OCI-LY1 (cell line): ENCODE results near the gene CRYGA.

Experiments
- EZH2 ChIP-seq: fragments of 200-600 bp; sonication (generic), shearing (Covaris generic); IDR thresholded peaks from 2 replicates; pipeline ENCODE4 v1.8.0; 2017; ENCODE audit warnings: borderline replicate concordance, mixed run types, mild to moderate bottlenecking, antibody characterized with exemption, low read length, moderate library complexity, mixed read lengths
- TF ChIP-seq, protein P1 (sequence below): fragments of 200-600 bp; sonication (generic), shearing (Covaris generic); IDR thresholded peaks from 2 replicates; pipeline ENCODE4 v1.5.1; 2017; ENCODE audit warnings: mild to moderate bottlenecking, antibody characterized with exemption, low read length, moderate library complexity, mixed read lengths

DNA sequence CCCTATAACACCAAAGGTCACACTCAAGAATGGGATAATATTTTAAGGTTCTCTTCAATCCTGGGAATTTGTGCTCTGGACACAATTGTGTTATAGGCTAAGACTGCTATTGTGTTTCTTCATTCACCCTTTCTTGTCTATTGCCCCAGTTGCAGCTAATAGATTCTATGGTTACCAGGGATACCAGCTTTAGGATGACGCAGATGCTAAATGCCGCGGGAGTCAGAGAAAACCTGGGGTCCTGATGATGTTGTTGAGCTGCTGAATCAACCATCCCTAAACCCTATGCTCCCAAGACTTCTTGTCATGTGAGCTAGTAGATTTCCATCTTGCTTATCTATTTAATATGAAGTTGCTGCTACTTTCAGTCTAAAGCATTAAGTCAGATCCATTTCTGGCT, 44.5 kb downstream of the CRYGA start:
- TF ChIP-seq, protein P1, sequence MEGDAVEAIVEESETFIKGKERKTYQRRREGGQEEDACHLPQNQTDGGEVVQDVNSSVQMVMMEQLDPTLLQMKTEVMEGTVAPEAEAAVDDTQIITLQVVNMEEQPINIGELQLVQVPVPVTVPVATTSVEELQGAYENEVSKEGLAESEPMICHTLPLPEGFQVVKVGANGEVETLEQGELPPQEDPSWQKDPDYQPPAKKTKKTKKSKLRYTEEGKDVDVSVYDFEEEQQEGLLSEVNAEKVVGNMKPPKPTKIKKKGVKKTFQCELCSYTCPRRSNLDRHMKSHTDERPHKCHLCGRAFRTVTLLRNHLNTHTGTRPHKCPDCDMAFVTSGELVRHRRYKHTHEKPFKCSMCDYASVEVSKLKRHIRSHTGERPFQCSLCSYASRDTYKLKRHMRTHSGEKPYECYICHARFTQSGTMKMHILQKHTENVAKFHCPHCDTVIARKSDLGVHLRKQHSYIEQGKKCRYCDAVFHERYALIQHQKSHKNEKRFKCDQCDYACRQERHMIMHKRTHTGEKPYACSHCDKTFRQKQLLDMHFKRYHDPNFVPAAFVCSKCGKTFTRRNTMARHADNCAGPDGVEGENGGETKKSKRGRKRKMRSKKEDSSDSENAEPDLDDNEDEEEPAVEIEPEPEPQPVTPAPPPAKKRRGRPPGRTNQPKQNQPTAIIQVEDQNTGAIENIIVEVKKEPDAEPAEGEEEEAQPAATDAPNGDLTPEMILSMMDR: no peak
- TF ChIP-seq EZH2: no peak
